Stomach (tissue), 9 donors: ENCODE measurements around the gene EED. TPM values are rescaled to one million over a fixed set of nuclear protein-coding genes. Genes with fewer than 3 reads are reported as not detected.
"Not testable (repeated sequence)": the region's sequence is repeated elsewhere in the genome, so short reads cannot be mapped to it uniquely, and the experiment has no call there.

ENCODE experiments used
- DNase-seq, 2 donors: peaks; one replicate each; pipeline versions ENCODE4 v3.0.0 to v3.0.0-alpha.2; 2013 to 2019
- H3K27ac ChIP-seq, 5 donors: fragments of 200-600 bp in 4 of 5; sonication (generic) in 4 of 5; one replicate each; pipeline ENCODE4 v1.5.1; 2013 to 2019; ENCODE audit warnings: mild to moderate bottlenecking in 1 of 5, moderate library complexity in 1 of 5
- H3K27me3 ChIP-seq, 3 donors: fragments of 200-600 bp; sonication (generic); one replicate each; pipeline ENCODE4 v1.5.1; 2017 to 2019; ENCODE audit warnings: mixed run types in 1 of 3
- H3K36me3 ChIP-seq, 4 donors: fragments of 200-600 bp; sonication (generic); 1 replicate in 3 of 4; 2 replicates in 1 of 4; pipeline ENCODE4 v1.5.1; 2016 to 2019
- H3K4me1 ChIP-seq, 4 donors: fragments of 200-600 bp; sonication (generic); one replicate each; pipeline ENCODE4 v1.5.1; 2016 to 2019
- H3K4me3 ChIP-seq, 4 donors: fragments of 200-600 bp; sonication (generic) in 3 of 4; one replicate each; pipeline ENCODE4 v1.5.1; 2016 to 2019; ENCODE audit warnings: mild to moderate bottlenecking in 1 of 4
- H3K9me3 ChIP-seq, 4 donors: fragments of 200-600 bp; sonication (generic); one replicate each; pipeline ENCODE4 v1.5.1; 2016 to 2019
- EP300 ChIP-seq: sonication (generic); formaldehyde crosslinking; IDR thresholded peaks from one replicate; pipeline ENCODE4 v1.6.1; 2017; ENCODE audit warnings: antibody characterized with exemption
- POLR2A ChIP-seq, 4 donors: fragments of 450-650 bp; IDR thresholded peaks; one replicate each; pipeline ENCODE4 v1.6.1; 2016; ENCODE audit warnings: antibody characterized with exemption in 4 of 4, control low read depth in 2 of 4, mild to moderate bottlenecking in 1 of 4, moderate library complexity in 1 of 4
- POLR2AphosphoS5 ChIP-seq, 3 donors: sonication (generic); formaldehyde crosslinking; IDR thresholded peaks; one replicate each; pipeline ENCODE4 v1.6.1; 2016; ENCODE audit warnings: antibody characterized with exemption in 3 of 3
- WGBS, 5 donors: extraction: QIAGEN DNeasy Blood & Tissue Kit in 3 of 5; methylation state at CpG; one replicate each; pipeline versions ENCODE4 v1.1.5 to v1.1.7; 2013 to 2018; 5-methylcytosine and 5-hydroxymethylcytosine counted together
- intact Hi-C: fragments of 100-400 bp; cut with DNase I; formaldehyde crosslinking; loops from one replicate; pipeline ENCODE4 v1.15.1; 2023; ENCODE audit warnings: low total_unique reads
- polyA plus RNA-seq, 3 donors: library from polyadenylated mRNA; stranded (reverse); fragments of 200-250 nt; gene quantifications; one replicate each; pipeline ENCODE4 v1.2.3, GENCODE V29; 2013
- total RNA-seq, 5 donors: library from RNA; depleted of rRNA; stranded (reverse); fragments of >200 nt; gene quantifications; one replicate each; pipeline versions ENCODE4 v1.1.0 to v1.2.3, GENCODE V29; 2014 to 2016
- TF ChIP-seq, protein P1 (sequence below), 7 experiments: fragments of 450-650 bp in 4 of 7; fragments of 200-600 bp in 3 of 7; sonication (generic) in 3 of 7; IDR thresholded peaks; one replicate each; pipeline ENCODE4 v1.5.1; 2016 to 2019; ENCODE audit warnings: antibody characterized with exemption in 7 of 7, control low read depth in 2 of 7, mild to moderate bottlenecking in 1 of 7
- donor health status: healthy with polysubstance abuse.
- donor health status: Bipolar disorder and iron deficiency.
- donor health status: healthy.

EED gene
- total and polyA plus RNA-seq, 8 donors, result 11.8 to 42.4 (median 20.8) TPM

DNA sequence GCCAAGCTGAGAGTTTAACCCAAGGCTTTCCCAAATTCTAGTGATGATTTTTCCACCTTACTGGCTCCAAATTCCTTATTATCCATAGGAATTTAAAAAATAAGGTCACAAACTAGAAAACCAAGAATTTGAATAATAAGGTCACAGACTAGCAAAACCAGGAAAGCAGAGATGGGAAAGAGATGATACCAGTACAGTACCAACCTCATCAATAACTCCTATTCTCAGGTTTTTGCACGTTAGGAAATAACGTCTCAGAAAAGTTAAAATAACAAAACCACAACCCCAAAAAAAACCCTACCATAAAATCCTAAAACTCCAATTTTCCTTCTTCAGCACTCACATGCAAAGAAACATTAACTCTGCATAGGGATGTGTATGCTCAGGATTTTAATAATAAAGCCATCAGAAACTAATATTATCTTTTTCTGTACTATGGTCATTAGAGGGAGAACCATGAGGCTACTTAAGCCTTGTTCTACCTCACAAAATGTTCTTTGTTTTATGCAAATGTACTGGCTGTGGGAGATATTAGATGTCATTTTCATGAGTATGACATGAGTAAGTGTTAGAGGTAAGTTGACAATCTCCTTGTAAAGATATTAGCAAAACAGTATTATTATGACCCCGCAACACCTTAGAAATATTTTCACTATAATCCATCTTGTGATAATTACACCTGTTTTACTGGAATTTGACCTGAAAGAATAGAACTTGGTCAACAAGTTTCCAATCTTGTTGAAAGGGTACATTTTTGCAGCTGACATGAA, 16.1 kb upstream of the EED start:
- 85 to 90% (median 87%) methylated on average over 3 of the region's 3 CpGs for WGBS, 5 donors
- Histone ChIP-seq H3K36me3 (no peaks in the 10 kb centered on the region), H3K27me3 (no peaks in the 10 kb centered on the region), H3K27ac (no peak overlapping the region), H3K4me1 (no peaks in the 10 kb centered on the region), H3K9me3 (no peaks in the 10 kb centered on the region), H3K4me3 (no peak overlapping the region)
- DNase-seq, result no peak
- intact Hi-C loops, result no loop called here
- TF ChIP-seq POLR2A (IDR thresholded peaks at IDR 0.05), result no peak
- no peak for TF ChIP-seq EP300
- TF ChIP-seq POLR2AphosphoS5 (IDR thresholded peaks at IDR 0.05), result no peak
- TF ChIP-seq, protein P1, sequence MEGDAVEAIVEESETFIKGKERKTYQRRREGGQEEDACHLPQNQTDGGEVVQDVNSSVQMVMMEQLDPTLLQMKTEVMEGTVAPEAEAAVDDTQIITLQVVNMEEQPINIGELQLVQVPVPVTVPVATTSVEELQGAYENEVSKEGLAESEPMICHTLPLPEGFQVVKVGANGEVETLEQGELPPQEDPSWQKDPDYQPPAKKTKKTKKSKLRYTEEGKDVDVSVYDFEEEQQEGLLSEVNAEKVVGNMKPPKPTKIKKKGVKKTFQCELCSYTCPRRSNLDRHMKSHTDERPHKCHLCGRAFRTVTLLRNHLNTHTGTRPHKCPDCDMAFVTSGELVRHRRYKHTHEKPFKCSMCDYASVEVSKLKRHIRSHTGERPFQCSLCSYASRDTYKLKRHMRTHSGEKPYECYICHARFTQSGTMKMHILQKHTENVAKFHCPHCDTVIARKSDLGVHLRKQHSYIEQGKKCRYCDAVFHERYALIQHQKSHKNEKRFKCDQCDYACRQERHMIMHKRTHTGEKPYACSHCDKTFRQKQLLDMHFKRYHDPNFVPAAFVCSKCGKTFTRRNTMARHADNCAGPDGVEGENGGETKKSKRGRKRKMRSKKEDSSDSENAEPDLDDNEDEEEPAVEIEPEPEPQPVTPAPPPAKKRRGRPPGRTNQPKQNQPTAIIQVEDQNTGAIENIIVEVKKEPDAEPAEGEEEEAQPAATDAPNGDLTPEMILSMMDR (IDR thresholded peaks at IDR 0.05), result no peak

DNA sequence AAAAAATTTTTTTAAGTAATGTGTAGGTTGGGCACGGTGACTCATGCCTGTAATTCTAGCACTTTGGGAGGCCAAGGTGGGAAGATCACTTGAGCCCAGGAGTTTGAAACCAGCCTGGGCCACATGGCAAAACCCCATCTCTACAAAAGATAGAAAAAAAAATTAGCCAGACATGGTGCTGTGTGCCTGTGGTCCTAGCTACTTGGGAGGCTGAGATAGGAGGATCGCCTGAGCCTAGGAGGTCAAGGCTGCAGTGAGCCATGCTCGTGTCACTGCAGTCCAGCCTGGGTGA, 15.6 kb upstream of the EED start:
- H3K4me3 ChIP-seq, DNase-seq: not testable (repeated sequence)

DNA sequence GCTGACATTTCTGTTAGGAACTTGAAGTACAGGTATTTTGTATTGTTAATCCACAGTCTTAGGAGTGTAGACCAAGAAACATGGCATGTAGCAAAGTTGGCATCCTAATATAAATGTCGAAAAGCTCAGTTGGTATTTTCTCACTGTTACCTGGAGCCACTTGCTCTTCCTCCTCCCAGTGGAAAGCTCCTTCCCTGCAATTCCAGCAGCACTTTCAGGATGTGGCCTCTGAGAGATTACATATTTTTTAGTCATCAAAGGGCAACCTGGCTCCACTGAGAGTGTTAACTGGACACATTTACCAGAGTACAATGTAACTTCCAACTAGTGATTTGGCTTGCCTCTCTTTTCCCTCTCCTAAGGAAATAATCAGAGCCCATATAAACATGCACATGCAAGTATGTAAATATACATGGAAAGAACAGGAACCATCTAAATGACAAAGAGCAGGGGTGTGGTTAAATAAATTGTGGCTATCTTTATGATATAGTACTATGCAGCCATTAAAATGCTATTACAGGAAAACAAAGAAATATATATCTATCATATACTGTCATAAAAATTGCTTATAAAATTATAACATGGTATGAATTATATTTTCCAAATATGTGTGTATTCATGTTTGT, 14.3 kb upstream of the EED start:
- H3K9me3 ChIP-seq, result no peaks in the 10 kb centered on the region
- H3K27me3 ChIP-seq, result no peaks in the 10 kb centered on the region
- intact Hi-C loops, result no loop called here
- 77 to 100% (median 93%) methylated on average over 1 of the region's 1 CpG for WGBS, 5 donors
- DNase-seq, result no peak
- no peak overlapping the region for H3K4me3 ChIP-seq
- no peaks in the 10 kb centered on the region for H3K4me1 ChIP-seq
- H3K27ac ChIP-seq, result no peak overlapping the region
- TF ChIP-seq POLR2A (IDR thresholded peaks at IDR 0.05) (no peak), EP300 (no peak)
- TF ChIP-seq, protein P1 (IDR thresholded peaks at IDR 0.05), result no peak
- H3K36me3 ChIP-seq, result no peaks in the 10 kb centered on the region

More for the DNA sequence above, 15.6 kb upstream of the EED start:
- H3K27ac ChIP-seq, H3K36me3 ChIP-seq, H3K9me3 ChIP-seq, intact Hi-C loops, H3K27me3 ChIP-seq, H3K4me1 ChIP-seq: not testable (repeated sequence)
- WGBS, 5 donors, result 85 to 90% (median 86%) methylated on average over 3 of the region's 3 CpGs

DNA sequence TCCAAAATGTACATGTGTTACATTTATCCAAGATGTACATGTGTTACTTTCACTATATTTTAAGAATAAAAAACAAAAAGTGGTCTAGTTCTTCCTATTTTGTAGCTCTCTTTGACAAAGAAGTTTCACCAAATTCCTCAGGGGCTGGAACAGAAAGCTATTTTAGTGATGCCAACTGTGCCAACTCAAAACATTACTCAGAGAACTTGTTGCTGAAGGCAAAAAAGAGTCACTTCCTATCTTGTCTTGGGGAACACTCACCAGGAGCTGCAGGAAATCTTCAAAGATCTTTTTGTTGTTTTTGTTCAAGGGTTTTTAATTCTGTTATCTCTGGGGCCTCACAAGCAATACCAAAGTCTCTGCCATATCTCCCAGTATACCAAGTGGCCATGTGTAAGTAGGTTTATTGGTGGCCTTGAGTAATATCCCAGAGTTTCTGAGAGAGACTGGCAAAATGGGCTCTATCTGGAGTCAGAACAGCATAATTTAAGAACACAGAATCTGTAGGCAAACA, 13.6 kb upstream of the EED start:
- H3K4me3 ChIP-seq, result no peak overlapping the region
- TF ChIP-seq POLR2AphosphoS5 (IDR thresholded peaks at IDR 0.05), result no peak
- TF ChIP-seq, protein P1 (IDR thresholded peaks at IDR 0.05), result no peak
- no peak for TF ChIP-seq EP300
- no peak for TF ChIP-seq POLR2A (IDR thresholded peaks at IDR 0.05)
- intact Hi-C loops, result no loop called here
- H3K9me3 ChIP-seq, result no peaks in the 10 kb centered on the region
- no peak overlapping the region for H3K27ac ChIP-seq
- H3K4me1 ChIP-seq, result no peaks in the 10 kb centered on the region
- no peaks in the 10 kb centered on the region for H3K27me3 ChIP-seq
- no peaks in the 10 kb centered on the region for H3K36me3 ChIP-seq
- DNase-seq, result no peak

DNA sequence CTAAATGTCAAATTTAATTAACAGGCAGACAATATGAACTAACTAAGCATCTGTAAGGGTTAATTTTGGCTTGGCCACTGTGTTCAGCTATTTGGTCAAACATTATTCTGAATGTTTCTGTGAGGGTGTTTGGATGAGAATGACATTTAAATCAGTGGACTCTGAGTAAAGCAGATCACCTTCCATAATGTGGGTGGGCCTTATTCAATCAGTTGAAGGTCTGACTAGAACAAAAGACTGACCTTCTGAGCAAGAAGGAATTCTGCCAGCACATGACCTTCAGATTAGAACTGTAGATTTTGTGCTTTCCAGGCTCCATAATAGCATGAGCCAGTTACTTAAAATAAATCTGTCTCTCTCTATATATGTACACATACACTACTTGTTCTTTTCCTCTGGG, 12.0 kb upstream of the EED start:
- Histone ChIP-seq H3K27ac (no peak overlapping the region), H3K36me3 (no peaks in the 10 kb centered on the region), H3K9me3 (no peaks in the 10 kb centered on the region), H3K4me3 (no peak overlapping the region), H3K4me1 (no peaks in the 10 kb centered on the region), H3K27me3 (no peaks in the 10 kb centered on the region)
- intact Hi-C loops, result no loop called here
- TF ChIP-seq, protein P1 (IDR thresholded peaks at IDR 0.05), result no peak
- no peak for TF ChIP-seq POLR2AphosphoS5 (IDR thresholded peaks at IDR 0.05)
- TF ChIP-seq POLR2A (IDR thresholded peaks at IDR 0.05), result no peak
- no peak for TF ChIP-seq EP300
- no peak for DNase-seq
